Stimulated activated CD4-positive, alpha-beta T cell treated with anti-CD3 and anti-CD28 coated beads, TNF-alpha, amount 100 ng/mL, for 1 hour (primary cell): ENCODE data around the gene TMPRSS11E.
"Not testable (repeated sequence)": the region's sequence is repeated elsewhere in the genome, so short reads cannot be mapped to it uniquely, and the experiment has no call there.

Experiments
- DNase-seq, 3 donors: peaks; one replicate each; pipeline ENCODE4 v3.0.0-alpha.2; 2020; ENCODE audit warnings: low read depth in 3 of 3, low spot score in 1 of 3

Gene TMPRSS11E

GRCh38 chr4:68461790-68462189 is 14.5 kb downstream of the TMPRSS11E start:
- DNase-seq = no peak

DNA sequence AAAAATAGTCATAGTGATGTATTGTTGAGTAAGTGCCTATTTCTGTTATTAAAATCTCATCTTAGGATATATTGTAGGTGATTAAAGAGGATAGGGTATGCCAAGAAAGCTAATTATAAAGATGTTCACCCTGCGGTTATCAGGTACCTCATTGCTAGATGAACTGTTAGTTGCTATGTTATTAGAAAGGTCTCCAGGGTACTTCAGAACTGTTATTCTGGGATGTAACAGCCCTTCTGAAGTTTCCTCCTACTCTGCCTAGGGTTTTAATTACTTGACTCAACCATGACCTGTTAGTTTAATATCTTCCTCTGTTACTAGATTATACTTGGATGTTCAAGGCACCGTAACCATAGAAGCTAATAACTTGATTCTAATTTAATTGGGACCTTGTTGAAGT is 15.4 kb downstream of the TMPRSS11E start:
- DNase-seq = no peak

DNA sequence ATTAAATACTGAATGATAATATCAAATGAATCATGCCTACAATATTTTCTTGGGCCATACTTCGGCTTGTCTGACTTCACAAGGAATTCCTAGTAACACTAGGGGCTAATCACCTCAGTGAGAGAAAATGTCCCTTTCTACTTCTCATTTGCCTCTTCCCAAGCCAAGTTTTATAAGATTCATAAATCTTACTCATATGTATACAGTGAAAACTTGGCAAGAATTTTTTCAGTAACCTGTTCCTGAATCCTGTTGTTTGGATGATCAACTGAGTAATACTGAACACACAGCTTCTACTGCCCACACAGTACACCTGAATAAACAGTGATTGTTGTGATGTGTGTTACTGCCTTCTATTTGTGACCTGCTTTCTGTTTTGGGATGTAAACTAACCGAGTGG is 16.5 kb downstream of the TMPRSS11E start:
- no peak for DNase-seq

- DNase-seq = no peak
These were observed 17.8 kb downstream of the TMPRSS11E start for GRCh38 chr4:68465058-68465457.

DNA sequence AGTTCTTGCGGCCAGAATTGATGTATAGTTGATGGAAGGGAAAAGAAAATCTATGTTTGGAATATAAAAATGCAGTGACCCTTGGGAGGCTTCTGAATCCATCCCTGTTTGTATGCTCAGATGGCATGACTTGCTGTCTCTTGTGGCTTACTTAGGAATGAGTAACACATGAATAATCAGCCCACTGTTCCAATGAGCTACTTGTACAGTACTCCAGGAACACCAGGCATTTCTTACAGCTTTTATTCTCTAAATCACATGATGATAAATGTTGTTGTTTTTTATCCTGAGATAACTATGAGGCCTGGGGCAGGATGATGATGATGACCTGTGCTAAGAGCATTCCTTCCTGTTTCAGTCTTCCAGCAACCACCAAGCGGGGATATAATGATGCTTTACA is 18.9 kb downstream of the TMPRSS11E start:
- no peak for DNase-seq

DNA sequence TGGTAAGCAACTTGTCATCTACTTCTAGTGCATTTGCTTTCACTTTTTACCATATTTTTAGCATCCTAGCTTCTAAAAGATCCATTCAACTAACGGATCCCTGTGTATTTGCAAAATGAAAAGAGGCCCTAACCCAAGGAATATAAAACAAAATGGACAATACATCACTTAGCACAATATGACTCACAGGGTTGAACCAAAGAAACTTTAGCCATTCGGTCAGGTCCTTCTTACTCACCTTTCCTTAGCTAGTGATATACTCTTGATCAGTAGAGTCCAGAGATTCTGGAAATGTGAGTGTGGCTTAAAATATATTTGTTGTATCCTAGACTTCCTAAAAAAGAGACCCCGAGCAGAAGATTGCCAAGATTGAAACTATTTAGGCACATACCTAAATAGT is 19.5 kb downstream of the TMPRSS11E start:
- no peak for DNase-seq

DNA sequence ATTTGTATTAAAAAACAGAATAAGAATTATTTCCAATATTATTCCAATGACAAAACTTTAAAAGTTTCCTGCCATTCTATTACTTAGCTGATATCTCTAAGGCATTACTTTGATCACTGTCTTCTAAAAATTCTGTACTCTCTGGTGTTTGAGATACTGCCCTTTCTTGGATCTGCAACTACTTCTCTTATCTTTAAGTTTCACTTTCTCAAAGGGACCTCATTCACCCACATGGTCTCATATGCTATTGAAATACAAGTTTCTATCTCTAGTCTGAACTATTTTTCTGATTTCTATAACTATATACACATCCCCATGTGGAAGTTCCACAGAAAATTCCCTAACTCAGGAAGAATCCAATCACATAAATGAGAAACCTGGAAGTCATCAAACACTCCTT is 22.2 kb downstream of the TMPRSS11E start:
- DNase-seq = no peak

- DNase-seq = no peak
These were observed 28.9 kb downstream of the TMPRSS11E start for GRCh38 chr4:68476191-68476590.

DNA sequence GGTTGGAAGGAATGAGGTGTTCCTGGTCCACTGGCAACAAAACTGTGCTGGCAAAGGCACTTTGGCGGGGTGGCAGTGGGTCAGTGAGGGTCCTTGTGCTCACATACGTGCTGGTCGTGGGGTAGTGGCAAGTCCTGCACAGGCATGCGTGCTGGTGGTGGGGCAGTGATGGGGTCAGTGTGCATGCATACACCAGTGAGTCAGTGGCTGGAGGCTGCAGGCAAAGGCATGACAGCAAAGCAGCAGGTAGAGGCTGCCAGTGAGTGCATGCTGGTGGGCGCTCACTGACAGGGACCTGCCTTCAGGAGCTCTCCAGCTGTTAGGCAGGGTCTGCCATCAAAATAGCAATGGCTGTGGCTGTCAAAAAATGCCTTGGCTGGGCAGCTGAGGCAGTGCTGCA is 42.1 kb downstream of the TMPRSS11E start:
- DNase-seq = no peak

GRCh38 chr4:68490826-68491457 is 43.7 kb downstream of the TMPRSS11E start:
- no peak for DNase-seq

GRCh38 chr4:68494688-68495087 is 47.4 kb downstream of the TMPRSS11E start:
- DNase-seq = no peak

GRCh38 chr4:68498413-68499007 is 51.2 kb downstream of the TMPRSS11E start:
- peak; percentile 5 to 16 (median 10) for DNase-seq

DNA sequence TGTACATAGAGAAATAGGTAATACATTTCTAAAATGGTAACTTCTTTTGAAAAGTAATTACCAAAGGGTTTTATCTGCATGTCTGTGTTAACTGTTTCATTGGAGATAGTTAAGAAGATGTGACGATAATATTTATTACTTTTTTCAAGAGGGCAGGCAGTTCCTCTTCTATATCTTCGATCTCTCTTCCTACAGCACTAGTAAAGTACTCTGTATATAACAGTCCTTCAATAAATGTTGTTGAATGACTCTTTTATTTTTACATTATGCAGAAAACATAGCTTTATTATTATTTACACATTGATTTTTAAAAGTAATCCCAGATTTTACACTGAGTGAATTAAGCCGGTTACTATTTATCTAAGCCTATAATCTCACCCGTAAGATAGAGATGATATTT is 51.8 kb downstream of the TMPRSS11E start:
- no peak for DNase-seq

DNA sequence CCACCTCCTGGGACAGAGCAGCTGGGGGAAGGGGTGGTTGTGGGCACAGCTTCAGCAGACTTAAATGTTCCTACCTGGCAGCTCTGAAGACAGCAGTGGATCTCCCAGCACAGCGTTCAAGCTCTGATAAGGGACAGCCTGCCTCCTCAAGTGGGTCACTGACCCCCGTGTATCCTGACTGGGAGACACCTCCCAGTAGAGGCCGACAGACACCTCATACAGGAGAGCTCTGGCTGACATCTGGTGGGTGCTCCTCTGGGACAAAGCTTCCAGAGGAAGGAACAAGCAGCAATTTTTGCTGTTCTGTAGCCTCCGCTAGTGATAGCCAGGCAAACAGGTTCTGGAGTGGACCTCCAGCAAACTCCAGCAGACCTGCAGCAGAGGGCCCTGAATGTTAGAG is 56.2 kb downstream of the TMPRSS11E start:
- DNase-seq = not testable (repeated sequence)

- DNase-seq = not testable (repeated sequence)
These were observed 57.6 kb downstream of the TMPRSS11E start for GRCh38 chr4:68504836-68505235.

GRCh38 chr4:68505452-68505851 is 58.2 kb downstream of the TMPRSS11E start:
- not testable (repeated sequence) for DNase-seq

GRCh38 chr4:68518889-68519288 is 71.6 kb downstream of the TMPRSS11E start:
- DNase-seq = no peak

GRCh38 chr4:68520985-68521384 is 73.7 kb downstream of the TMPRSS11E start:
- DNase-seq = no peak

DNA sequence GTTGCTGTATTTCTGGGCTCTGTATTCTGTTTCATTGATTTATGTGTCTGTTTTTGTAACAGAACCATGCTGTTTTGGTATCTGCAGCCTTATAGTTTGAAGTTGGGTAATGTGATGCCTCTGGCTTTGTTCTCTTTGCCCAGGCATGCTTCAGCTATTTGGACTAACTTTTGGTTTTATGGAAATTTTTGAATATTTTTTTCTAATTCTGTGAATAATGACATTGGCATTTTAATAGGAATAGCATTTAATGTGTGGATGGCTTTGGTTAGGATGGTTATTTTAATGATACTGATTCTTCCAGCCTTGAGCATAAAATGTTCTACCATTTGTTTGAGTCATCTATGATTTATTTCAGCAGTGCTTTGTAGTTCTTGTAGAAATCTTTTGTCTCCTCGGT is 75.0 kb downstream of the TMPRSS11E start:
- not testable (repeated sequence) for DNase-seq

DNA sequence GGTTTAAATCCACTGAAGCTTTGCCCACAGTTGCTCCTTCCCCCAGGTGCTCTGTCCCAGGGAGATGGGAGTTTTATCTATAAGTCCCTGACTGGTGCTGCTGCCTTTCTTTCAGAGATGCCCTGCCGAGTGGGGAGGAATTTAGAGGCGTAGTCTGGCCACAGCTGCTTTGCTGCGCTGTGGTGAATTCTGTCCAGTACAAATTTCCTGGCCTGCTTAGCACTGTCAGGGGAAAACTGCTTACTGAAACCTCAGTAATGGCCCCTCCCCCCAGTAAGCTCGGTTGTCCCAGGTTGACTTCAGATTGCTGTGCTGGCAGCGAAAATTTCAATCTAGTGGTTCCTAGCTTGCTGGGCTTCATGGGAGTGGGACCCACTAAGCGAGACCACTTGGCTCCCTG is 88.7 kb downstream of the TMPRSS11E start:
- no peak for DNase-seq

DNA sequence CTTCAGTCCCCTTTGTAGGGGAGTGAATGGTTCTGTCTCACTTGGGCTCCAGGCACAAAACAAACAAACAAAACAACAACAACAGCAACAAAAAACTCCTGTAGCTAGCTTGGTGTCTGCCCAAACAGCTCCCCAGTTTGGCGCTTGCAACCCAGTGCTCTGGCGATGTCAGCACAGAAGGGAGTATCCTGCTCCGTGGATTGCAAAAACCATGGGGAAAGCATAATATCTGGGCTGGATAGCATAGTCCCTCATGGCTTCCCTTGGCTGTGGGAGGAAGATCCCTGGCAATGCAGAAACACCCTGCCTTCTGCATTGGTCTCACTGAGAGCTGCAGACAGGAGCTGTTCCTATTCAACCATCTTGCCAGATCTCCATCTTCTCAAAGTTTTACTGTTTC is 89.1 kb downstream of the TMPRSS11E start:
- DNase-seq = no peak

- DNase-seq = not testable (repeated sequence)
These were observed 95.5 kb downstream of the TMPRSS11E start for GRCh38 chr4:68542742-68543141.
